Transverse colon (tissue), 4 donors: ENCODE data around the gene G6PC1. TPM values are rescaled to one million over a fixed set of nuclear protein-coding genes. Genes with fewer than 3 reads are reported as not detected.
"Not testable (repeated sequence)": the region's sequence is repeated elsewhere in the genome, so short reads cannot be mapped to it uniquely, and the experiment has no call there.

Source experiments
- DNase-seq: peaks from one replicate; pipeline ENCODE4 v3.0.0-alpha.2; 2019
- H3K27ac ChIP-seq, 4 donors: fragments of 200-600 bp; sonication (generic); 2 replicates each; pipeline ENCODE4 v1.5.1; 2016 to 2018; ENCODE audit warnings: inconsistent platforms in 4 of 4
- H3K27me3 ChIP-seq: fragments of 200-600 bp; sonication (generic); 2 replicates; pipeline ENCODE4 v1.5.1; 2017; ENCODE audit warnings: inconsistent platforms
- H3K36me3 ChIP-seq, 4 donors: fragments of 200-600 bp; sonication (generic); 2 replicates each; pipeline ENCODE4 v1.5.1; 2017 to 2019; ENCODE audit warnings: inconsistent platforms in 4 of 4
- H3K4me1 ChIP-seq, 4 donors: fragments of 200-600 bp; sonication (generic); 2 replicates each; pipeline ENCODE4 v1.5.1; 2017 to 2020; ENCODE audit warnings: inconsistent platforms in 4 of 4
- H3K4me3 ChIP-seq, 4 donors: fragments of 200-600 bp; sonication (generic); 1 replicate in 1 of 4; 2 replicates in 3 of 4; pipeline versions ENCODE4 v1.5.1 to v1.6.1; 2017 to 2019; ENCODE audit warnings: inconsistent platforms in 4 of 4
- H3K9me3 ChIP-seq, 2 donors: fragments of 200-600 bp; sonication (generic); 2 replicates each; pipeline ENCODE4 v1.5.1; 2017 to 2019; ENCODE audit warnings: inconsistent platforms in 2 of 2
- CTCF ChIP-seq, 5 experiments: fragments of 200-600 bp in 3 of 5; fragments of 450-650 bp in 2 of 5; sonication (generic) in 3 of 5; IDR thresholded peaks; 1 replicate in 2 of 5; 2 replicates in 3 of 5; pipeline ENCODE4 v1.5.1; 2016 to 2017; ENCODE audit warnings: antibody characterized with exemption in 5 of 5, inconsistent platforms in 3 of 5, mild to moderate bottlenecking in 2 of 5, moderate library complexity in 1 of 5
- EP300 ChIP-seq: sonication (generic); formaldehyde crosslinking; IDR thresholded peaks from one replicate; pipeline ENCODE4 v1.6.1; 2017; ENCODE audit warnings: antibody characterized with exemption, low read depth
- POLR2A ChIP-seq: fragments of 450-650 bp; IDR thresholded peaks from one replicate; pipeline ENCODE4 v1.6.1; 2016; ENCODE audit warnings: antibody characterized with exemption, mild to moderate bottlenecking, moderate library complexity
- POLR2AphosphoS5 ChIP-seq, 3 donors: sonication (generic); formaldehyde crosslinking; IDR thresholded peaks; one replicate each; pipeline ENCODE4 v1.6.1; 2016; ENCODE audit warnings: antibody characterized with exemption in 3 of 3
- WGBS, 2 donors: methylation state at CpG; one replicate each; pipeline ENCODE4 v1.1.5; 2018; ENCODE audit warnings: low coverage in 1 of 2; 5-methylcytosine and 5-hydroxymethylcytosine counted together
- in situ Hi-C, 4 donors: fragments of 200-750 bp; cut with MboI; loops; one replicate each; pipeline versions ENCODE4 v1.15.0 to v1.15.1; 2017; ENCODE audit warnings: low sequenced_read_pairs in 3 of 4, low pct_ligation_motif_present in 1 of 4, low pct_unique_long_range_greater_than_20kb in 1 of 4
- intact Hi-C: fragments of 100-400 bp; cut with DNase I; formaldehyde crosslinking; loops from one replicate; pipeline ENCODE4 v1.15.1; 2023; ENCODE audit warnings: low total_unique reads
- total RNA-seq, 4 donors: library from RNA; depleted of rRNA; stranded (reverse); fragments of >200 nt; gene quantifications; one replicate each; pipeline ENCODE4 v1.1.0, GENCODE V29; 2016

G6PC1 gene
- total RNA-seq, 4 donors from 2014 or later, result 0.32 to 0.68 TPM; not detected in 2

- H3K9me3 ChIP-seq, result no peaks in the 10 kb centered on the region
- TF ChIP-seq EP300 (no peak), CTCF (IDR thresholded peaks at IDR 0.05) (no peak), POLR2A (no peak), POLR2AphosphoS5 (IDR thresholded peaks at IDR 0.05) (no peak)
- H3K4me3 ChIP-seq, result no peak overlapping the region
- H3K36me3 ChIP-seq, result no peaks in the 10 kb centered on the region
- H3K4me1 ChIP-seq, result peaks cover 0 to 1% (median 0%) of the 10 kb centered on the region in 4 donors
- no peak overlapping the region for H3K27ac ChIP-seq
- in situ Hi-C loops (no loop called here), intact Hi-C loops (no loop called here)
- no peak for DNase-seq
- H3K27me3 ChIP-seq, result peaks cover 80% of the 10 kb centered on the region
- 57 to 64% methylated on average over 1 to 2 of the region's 2 CpGs for WGBS, 2 donors
Observed at GRCh38 chr17:42913522-42913921, 12.9 kb downstream of the G6PC1 start.

GRCh38 chr17:42913981-42914617 is 13.5 kb downstream of the G6PC1 start:
- intact Hi-C loops, result no loop called here
- in situ Hi-C loops, result no loop called here
- Histone ChIP-seq H3K27me3 (peaks cover 80% of the 10 kb centered on the region), H3K4me1 (peaks cover 0 to 7% (median 1%) of the 10 kb centered on the region in 4 donors), H3K36me3 (no peaks in the 10 kb centered on the region), H3K27ac (no peak overlapping the region), H3K4me3 (no peak overlapping the region), H3K9me3 (no peaks in the 10 kb centered on the region)
- 58 to 83% methylated on average over 2 to 3 of the region's 3 CpGs for WGBS, 2 donors
- TF ChIP-seq CTCF (IDR thresholded peaks at IDR 0.05) (no peak), POLR2AphosphoS5 (IDR thresholded peaks at IDR 0.05) (no peak), EP300 (no peak), POLR2A (no peak)
- no peak for DNase-seq

- Histone ChIP-seq H3K27me3 (peaks cover 80% of the 10 kb centered on the region), H3K4me1 (peaks cover 0 to 11% (median 3%) of the 10 kb centered on the region in 4 donors)
- H3K36me3 ChIP-seq, H3K27ac ChIP-seq, H3K9me3 ChIP-seq, intact Hi-C loops, H3K4me3 ChIP-seq, in situ Hi-C loops, DNase-seq: not testable (repeated sequence)
- 91% methylated on average over 6 of the region's 6 CpGs for WGBS, 2 donors
Observed at GRCh38 chr17:42915288-42915687, 14.7 kb downstream of the G6PC1 start.

- H3K9me3 ChIP-seq, H3K4me3 ChIP-seq, H3K27ac ChIP-seq, H3K36me3 ChIP-seq, DNase-seq, intact Hi-C loops, in situ Hi-C loops: not testable (repeated sequence)
- Histone ChIP-seq H3K4me1 (peaks cover 0 to 11% (median 3%) of the 10 kb centered on the region in 4 donors), H3K27me3 (peaks cover 80% of the 10 kb centered on the region)
- WGBS, 2 donors, result 66 to 70% methylated on average over 3 to 4 of the region's 4 CpGs
Observed at GRCh38 chr17:42916388-42917235, 16.0 kb downstream of the G6PC1 start.

- Histone ChIP-seq H3K4me1 (peaks cover 0 to 11% (median 3%) of the 10 kb centered on the region in 4 donors), H3K4me3 (no peak overlapping the region), H3K27me3 (peaks cover 80% of the 10 kb centered on the region), H3K36me3 (no peaks in the 10 kb centered on the region), H3K27ac (no peak overlapping the region), H3K9me3 (no peaks in the 10 kb centered on the region)
- in situ Hi-C loops, result no loop called here
- no peak for DNase-seq
- WGBS, 2 donors, result 53 to 68% methylated on average over 5 to 8 of the region's 8 CpGs
- intact Hi-C loops, result no loop called here
- TF ChIP-seq POLR2AphosphoS5 (IDR thresholded peaks at IDR 0.05) (no peak), EP300 (no peak), CTCF (IDR thresholded peaks at IDR 0.05) (no peak)
Observed at GRCh38 chr17:42917236-42917603, 16.6 kb downstream of the G6PC1 start.
